Measurements from ENCODE around the gene FAIM2. TPM values are rescaled to one million over a fixed set of nuclear protein-coding genes. Genes with fewer than 3 reads are reported as not detected.

FAIM2 gene
- total RNA-seq, result 0.77 and 1.7 TPM in 2 replicates

GRCh38 chr12:49903700-49904423 lies at the start of gene FAIM2:
FAIM2 (minus strand) TSS chr12:49903900; CDS start chr12:49903792, 108 bp downstream.

GRCh38 chr12:49950273-49951251 lies 46.9 kb upstream of the FAIM2 start, which contains the start of gene AQP2:
AQP2 (plus strand) TSS chr12:49950737; CDS start chr12:49950831, 94 bp downstream.

GRCh38 chr12:49842519-49843352 lies 61.0 kb downstream of the FAIM2 start, which contains the start of gene BCDIN3D:
BCDIN3D (minus strand) TSS chr12:49843106; CDS start chr12:49843087, 19 bp downstream.

GRCh38 chr12:49828133-49829091 lies 75.3 kb downstream of the FAIM2 start, which contains the start of gene NCKAP5L:
NCKAP5L (minus strand) TSS chr12:49828413; CDS start chr12:49804044, 24,369 bp downstream.

Other genes with a start within 250 kb of the FAIM2 start
- gene FMNL3, start 196.5 kb downstream of the FAIM2 start, total RNA-seq, result 33.5 and 48.5 TPM in 2 replicates
- 353 and 437 TPM in 2 replicates for gene TMBIM6, start 162.3 kb downstream of the FAIM2 start, total RNA-seq
- 11.5 and 12.7 TPM in 2 replicates for gene NCKAP5L, start 75.5 kb downstream of the FAIM2 start, total RNA-seq
- gene BCDIN3D, start 60.8 kb downstream of the FAIM2 start, total RNA-seq, result 4.2 and 5.1 TPM in 2 replicates
- not detected in 2 replicates for gene AQP2, start 46.8 kb upstream of the FAIM2 start, total RNA-seq
- gene AQP5, start 58.0 kb upstream of the FAIM2 start, total RNA-seq, result 0.19 TPM in 1 of 2 replicates, not detected in the other
- gene AQP6, start 69.0 kb upstream of the FAIM2 start, total RNA-seq, result under 0.01 TPM in 1 of 2 replicates, not detected in the other
- gene RACGAP1, start 121.6 kb upstream of the FAIM2 start, total RNA-seq, result 27.1 and 123 TPM in 2 replicates
- gene ASIC1, start 153.7 kb upstream of the FAIM2 start, total RNA-seq, result 0.58 and 0.85 TPM in 2 replicates
- 19.7 and 32.2 TPM in 2 replicates for gene SMARCD1, start 181.4 kb upstream of the FAIM2 start, total RNA-seq
- gene GPD1, start 200.1 kb upstream of the FAIM2 start, total RNA-seq, result under 0.01 and 0.56 TPM in 2 replicates
- gene COX14, start 208.3 kb upstream of the FAIM2 start, total RNA-seq, result 44.7 and 51.9 TPM in 2 replicates

Data from regular cardiac myocyte (primary cell).